Measurements from ENCODE around the gene EXOSC2.
A peak's percentile ranks its signal among the peaks of the same experiment; 100 is the strongest.
"Not testable (repeated sequence)": the region's sequence is repeated elsewhere in the genome, so short reads cannot be mapped to it uniquely, and the experiment has no call there.

EXOSC2 gene

GRCh38 chr9:130668196-130668595 is 25.4 kb upstream of the EXOSC2 start:
- DNase-seq (ENCODE audit: low spot score): no peak

GRCh38 chr9:130668659-130669058 is 24.9 kb upstream of the EXOSC2 start:
- DNase-seq (ENCODE audit: low spot score): no peak

- DNase-seq (ENCODE audit: low spot score): no peak
Measured at GRCh38 chr9:130669965-130670364, 23.6 kb upstream of the EXOSC2 start.

- DNase-seq (ENCODE audit: low spot score): no peak
Measured at GRCh38 chr9:130670644-130671043, 22.9 kb upstream of the EXOSC2 start.

GRCh38 chr9:130672466-130672865 is 21.1 kb upstream of the EXOSC2 start:
- no peak for DNase-seq (ENCODE audit: low spot score)

GRCh38 chr9:130672933-130673615 is 20.5 kb upstream of the EXOSC2 start:
- no peak for DNase-seq (ENCODE audit: low spot score)

GRCh38 chr9:130675396-130675795 is 18.2 kb upstream of the EXOSC2 start:
- DNase-seq (ENCODE audit: low spot score): no peak

- no peak for DNase-seq (ENCODE audit: low spot score)
Measured at GRCh38 chr9:130677252-130677651, 16.3 kb upstream of the EXOSC2 start.

- peak; percentile 82 for DNase-seq (ENCODE audit: low spot score)
Measured at GRCh38 chr9:130680836-130681768, 12.5 kb upstream of the EXOSC2 start.

GRCh38 chr9:130681769-130682420 is 11.7 kb upstream of the EXOSC2 start:
- no peak for DNase-seq (ENCODE audit: low spot score)

GRCh38 chr9:130682421-130683121 is 11.0 kb upstream of the EXOSC2 start:
- DNase-seq (ENCODE audit: low spot score): peak; percentile 74

- DNase-seq (ENCODE audit: low spot score): no peak
Measured at GRCh38 chr9:130685104-130685503, 8.5 kb upstream of the EXOSC2 start.

- not testable (repeated sequence) for DNase-seq (ENCODE audit: low spot score)
Measured at GRCh38 chr9:130685945-130686344, 7.6 kb upstream of the EXOSC2 start.

GRCh38 chr9:130687615-130688014 is 6.0 kb upstream of the EXOSC2 start:
- no peak for DNase-seq (ENCODE audit: low spot score)

GRCh38 chr9:130688072-130688471 is 5.5 kb upstream of the EXOSC2 start:
- DNase-seq (ENCODE audit: low spot score): no peak

- DNase-seq (ENCODE audit: low spot score): no peak
Measured at GRCh38 chr9:130689572-130689936, 4.0 kb upstream of the EXOSC2 start.

GRCh38 chr9:130689937-130690700 is 3.5 kb upstream of the EXOSC2 start:
- peak; percentile 14 for DNase-seq (ENCODE audit: low spot score)

- DNase-seq (ENCODE audit: low spot score): no peak
Measured at GRCh38 chr9:130692321-130692720, 1.3 kb upstream of the EXOSC2 start.

- DNase-seq (ENCODE audit: low spot score): no peak
Measured at GRCh38 chr9:130693101-130693425, 517 bp upstream of the EXOSC2 start.

- DNase-seq (ENCODE audit: low spot score): no peak
Measured at GRCh38 chr9:130694205-130694604, 625 bp downstream of the EXOSC2 start.

GRCh38 chr9:130696139-130696650 is 2.6 kb downstream of the EXOSC2 start:
- no peak for DNase-seq (ENCODE audit: low spot score)

Measured in kidney capillary endothelial cell (primary cell).